C4-2B (cell line): ENCODE measurements around the gene COL9A3.

Experiments
- ZFX ChIP-seq: fragments of 450-650 bp; IDR thresholded peaks from 2 replicates; pipeline ENCODE4 v1.6.1; 2017
- TF ChIP-seq, protein P1 (sequence below): fragments of 450-650 bp; conservative IDR thresholded peaks from 2 replicates; pipeline ENCODE4 v1.5.1; 2017; ENCODE audit warnings: mild to moderate bottlenecking

DNA sequence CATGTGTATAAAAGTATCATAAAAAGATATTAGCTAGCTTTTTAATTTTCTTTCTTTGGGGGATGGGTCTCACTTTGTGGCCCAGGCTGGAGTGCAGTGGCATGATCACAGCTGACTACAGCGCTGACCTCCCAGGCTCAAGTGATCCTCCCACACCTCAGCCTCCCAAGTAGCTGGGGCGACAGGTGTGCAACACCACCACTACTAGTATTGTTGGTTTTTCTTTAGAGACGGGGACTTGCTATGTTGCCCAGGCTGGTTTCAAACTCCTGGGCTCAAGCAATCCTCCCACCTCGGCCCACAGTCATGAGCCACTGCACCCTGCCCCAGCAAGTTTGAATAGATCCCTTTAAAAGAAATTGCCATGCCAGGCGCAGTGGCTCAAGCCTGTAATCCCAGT is 38.3 kb downstream of the COL9A3 start:
- TF ChIP-seq, protein P1, sequence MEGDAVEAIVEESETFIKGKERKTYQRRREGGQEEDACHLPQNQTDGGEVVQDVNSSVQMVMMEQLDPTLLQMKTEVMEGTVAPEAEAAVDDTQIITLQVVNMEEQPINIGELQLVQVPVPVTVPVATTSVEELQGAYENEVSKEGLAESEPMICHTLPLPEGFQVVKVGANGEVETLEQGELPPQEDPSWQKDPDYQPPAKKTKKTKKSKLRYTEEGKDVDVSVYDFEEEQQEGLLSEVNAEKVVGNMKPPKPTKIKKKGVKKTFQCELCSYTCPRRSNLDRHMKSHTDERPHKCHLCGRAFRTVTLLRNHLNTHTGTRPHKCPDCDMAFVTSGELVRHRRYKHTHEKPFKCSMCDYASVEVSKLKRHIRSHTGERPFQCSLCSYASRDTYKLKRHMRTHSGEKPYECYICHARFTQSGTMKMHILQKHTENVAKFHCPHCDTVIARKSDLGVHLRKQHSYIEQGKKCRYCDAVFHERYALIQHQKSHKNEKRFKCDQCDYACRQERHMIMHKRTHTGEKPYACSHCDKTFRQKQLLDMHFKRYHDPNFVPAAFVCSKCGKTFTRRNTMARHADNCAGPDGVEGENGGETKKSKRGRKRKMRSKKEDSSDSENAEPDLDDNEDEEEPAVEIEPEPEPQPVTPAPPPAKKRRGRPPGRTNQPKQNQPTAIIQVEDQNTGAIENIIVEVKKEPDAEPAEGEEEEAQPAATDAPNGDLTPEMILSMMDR: no peak
- no peak for TF ChIP-seq ZFX
